Measurements from ENCODE around the gene MARCHF4. TPM values are rescaled to one million over a fixed set of nuclear protein-coding genes. Genes with fewer than 3 reads are reported as not detected.

Gene MARCHF4
- total RNA-seq, 1 donor from 2014 or later: 0.09 TPM

GRCh38 chr2:216415541-216415940 is 43.3 kb upstream of the MARCHF4 start:
- intact Hi-C loops (cut with DNase I): no loop called here

GRCh38 chr2:216414772-216415319 is 42.6 kb upstream of the MARCHF4 start:
- no peak for DNase-seq
- intact Hi-C loops (cut with DNase I): no loop called here

More at GRCh38 chr2:216415541-216415940, 43.3 kb upstream of the MARCHF4 start:
- Histone ChIP-seq H3K4me3 (no peak overlapping the region), H3K9me3 (no peaks in the 10 kb centered on the region), H3K4me1 (no peaks in the 10 kb centered on the region), H3K27me3 (no peaks in the 10 kb centered on the region), H3K36me3 (peaks cover 33% of the 10 kb centered on the region), H3K27ac (no peak overlapping the region)
- DNase-seq (no peak), ATAC-seq (no peak)
- TF ChIP-seq CTCF (IDR thresholded peaks at IDR 0.05): no peak

GRCh38 chr2:216413882-216414281 is 41.6 kb upstream of the MARCHF4 start:
- no peak for ATAC-seq
- no peak for DNase-seq

More at GRCh38 chr2:216414772-216415319, 42.6 kb upstream of the MARCHF4 start:
- Histone ChIP-seq H3K27ac (no peak overlapping the region), H3K36me3 (peaks cover 26% of the 10 kb centered on the region), H3K4me1 (no peaks in the 10 kb centered on the region), H3K4me3 (no peak overlapping the region), H3K27me3 (no peaks in the 10 kb centered on the region), H3K9me3 (no peaks in the 10 kb centered on the region)
- TF ChIP-seq CTCF (IDR thresholded peaks at IDR 0.05): no peak
- ATAC-seq: no peak

GRCh38 chr2:216412022-216412999 is 40.0 kb upstream of the MARCHF4 start, which contains the start of gene SMARCAL1:
TSS of gene SMARCAL1 (plus strand) at chr2:216412484. CDS start at chr2:216414705, 2,221 bp downstream.
- DNase-seq (peak; percentile 99), ATAC-seq (peak; percentile 98)
- H3K36me3 ChIP-seq: peaks cover 12% of the 10 kb centered on the region
- H3K9me3 ChIP-seq: no peaks in the 10 kb centered on the region
- TF ChIP-seq CTCF (IDR thresholded peaks at IDR 0.05): no peak
- intact Hi-C loops (cut with DNase I): no loop called here
- H3K27ac ChIP-seq: peak within 1 kb of the TSS; percentile 98
- peak within 1 kb of the TSS; percentile 91 for H3K4me3 ChIP-seq
- H3K27me3 ChIP-seq: no peaks in the 10 kb centered on the region
- no peaks in the 10 kb centered on the region for H3K4me1 ChIP-seq

More at GRCh38 chr2:216413882-216414281, 41.6 kb upstream of the MARCHF4 start:
- H3K27me3 ChIP-seq: no peaks in the 10 kb centered on the region
- no peak overlapping the region for H3K27ac ChIP-seq
- peaks cover 19% of the 10 kb centered on the region for H3K36me3 ChIP-seq
- H3K4me3 ChIP-seq: no peak overlapping the region
- intact Hi-C loops (cut with DNase I): no loop called here
- H3K4me1 ChIP-seq: no peaks in the 10 kb centered on the region
- no peaks in the 10 kb centered on the region for H3K9me3 ChIP-seq
- no peak for TF ChIP-seq CTCF (IDR thresholded peaks at IDR 0.05)

- H3K4me1 ChIP-seq: no peaks in the 10 kb centered on the region
- no peak for ATAC-seq
- DNase-seq: no peak
- no peak overlapping the region for H3K4me3 ChIP-seq
- no peaks in the 10 kb centered on the region for H3K27me3 ChIP-seq
- no peaks in the 10 kb centered on the region for H3K9me3 ChIP-seq
- intact Hi-C loops (cut with DNase I): no loop called here
- no peaks in the 10 kb centered on the region for H3K36me3 ChIP-seq
- H3K27ac ChIP-seq: no peak overlapping the region
- no peak for TF ChIP-seq CTCF (IDR thresholded peaks at IDR 0.05)
Measured at GRCh38 chr2:216410550-216410949, 38.3 kb upstream of the MARCHF4 start.
